Stimulated activated effector memory CD8-positive, alpha-beta T cell treated with anti-CD3 and anti-CD28 coated beads, Interleukin-12 subunit alpha, Interleukin-12 subunit beta, amount 100 ng/mL, for 72 hours (primary cell): Measurements from ENCODE around the gene CDX2.

Source experiments
- ATAC-seq: fragments of 150-1000 bp; cut with Tn5 transposase; 2 replicates; pipeline ENCODE4 v1.10.0; 2021
- DNase-seq, 2 donors: peaks; one replicate each; pipeline ENCODE4 v3.0.0; 2021 to 2022; ENCODE audit warnings: low spot score in 2 of 2
- H3K27ac Mint-ChIP-seq: one replicate; pipeline ENCODE4 v1.8.0; 2022; ENCODE audit warnings: mild to moderate bottlenecking, mixed read lengths
- H3K36me3 Mint-ChIP-seq: one replicate; pipeline ENCODE4 v1.8.0; 2022; ENCODE audit warnings: mild to moderate bottlenecking, mixed read lengths
- H3K4me1 Mint-ChIP-seq: one replicate; pipeline ENCODE4 v1.8.0; 2022; ENCODE audit warnings: mixed read lengths
- H3K4me3 Mint-ChIP-seq: one replicate; pipeline ENCODE4 v1.8.0; 2022; ENCODE audit warnings: mild to moderate bottlenecking, mixed read lengths
- H3K9me3 Mint-ChIP-seq: one replicate; pipeline ENCODE4 v1.8.0; 2022; ENCODE audit warnings: mixed read lengths

CDX2 gene

DNA sequence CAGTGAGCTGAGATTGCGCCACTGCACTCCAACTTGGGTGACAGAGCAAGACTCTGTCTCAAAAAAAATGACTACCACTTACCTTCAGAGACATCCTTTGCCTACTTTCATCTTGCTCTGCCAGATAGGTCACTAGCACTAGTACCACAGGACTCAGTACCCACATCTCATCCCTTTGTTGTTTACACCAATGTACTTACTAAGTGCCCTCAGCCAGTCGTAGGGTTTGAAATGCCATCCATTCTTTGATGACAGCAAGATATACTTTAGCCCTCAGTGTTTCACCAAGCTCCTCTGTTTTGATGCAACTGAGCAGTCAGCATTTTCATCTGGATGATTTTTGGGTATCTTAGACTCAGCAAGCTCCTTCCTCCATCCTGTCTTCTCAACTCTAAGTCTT lies 13.2 kb upstream of the CDX2 start:
- DNase-seq (no peak), ATAC-seq (no peak)
- peaks cover 22% of the 10 kb centered on the region for H3K4me1 Mint-ChIP-seq
- H3K4me3 Mint-ChIP-seq: no peak overlapping the region
- no peak overlapping the region for H3K27ac Mint-ChIP-seq
- H3K36me3 Mint-ChIP-seq: no peaks in the 10 kb centered on the region
- H3K9me3 Mint-ChIP-seq: no peaks in the 10 kb centered on the region

DNA sequence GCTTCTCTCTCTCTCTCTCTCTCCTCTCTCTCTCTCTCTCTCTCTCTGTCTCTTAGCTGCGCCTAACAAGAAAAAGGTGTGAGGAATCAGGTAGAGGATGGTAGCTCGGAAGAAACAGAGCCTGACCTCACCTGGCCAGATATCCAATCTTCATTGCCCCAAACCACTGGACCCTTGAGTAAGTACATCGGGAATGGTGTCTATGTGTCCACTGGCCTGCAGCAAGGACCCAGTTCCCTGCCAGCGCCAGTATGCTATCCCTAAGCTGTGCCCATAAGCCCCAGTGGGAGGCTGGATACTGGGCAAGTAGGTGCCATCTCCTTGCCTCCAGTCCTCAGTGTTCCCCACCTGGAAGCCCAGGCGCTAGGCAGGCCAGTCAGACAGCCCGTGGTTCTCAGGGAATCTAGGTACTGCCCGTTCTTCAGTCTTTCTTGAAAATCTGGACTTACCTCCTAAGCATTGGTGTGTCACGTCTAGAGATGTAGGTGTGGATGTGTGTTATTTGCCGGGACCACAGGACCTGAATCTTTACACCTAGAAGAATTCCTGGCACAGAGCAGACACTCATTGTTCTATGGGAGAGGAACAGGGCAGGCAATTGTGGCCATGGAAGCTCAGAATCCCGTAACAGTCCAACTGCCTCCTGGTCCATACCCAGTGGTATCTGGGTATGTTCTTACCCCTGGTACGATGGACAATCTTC lies 12.0 kb upstream of the CDX2 start:
- no peak for ATAC-seq
- no peak overlapping the region for H3K27ac Mint-ChIP-seq

DNA sequence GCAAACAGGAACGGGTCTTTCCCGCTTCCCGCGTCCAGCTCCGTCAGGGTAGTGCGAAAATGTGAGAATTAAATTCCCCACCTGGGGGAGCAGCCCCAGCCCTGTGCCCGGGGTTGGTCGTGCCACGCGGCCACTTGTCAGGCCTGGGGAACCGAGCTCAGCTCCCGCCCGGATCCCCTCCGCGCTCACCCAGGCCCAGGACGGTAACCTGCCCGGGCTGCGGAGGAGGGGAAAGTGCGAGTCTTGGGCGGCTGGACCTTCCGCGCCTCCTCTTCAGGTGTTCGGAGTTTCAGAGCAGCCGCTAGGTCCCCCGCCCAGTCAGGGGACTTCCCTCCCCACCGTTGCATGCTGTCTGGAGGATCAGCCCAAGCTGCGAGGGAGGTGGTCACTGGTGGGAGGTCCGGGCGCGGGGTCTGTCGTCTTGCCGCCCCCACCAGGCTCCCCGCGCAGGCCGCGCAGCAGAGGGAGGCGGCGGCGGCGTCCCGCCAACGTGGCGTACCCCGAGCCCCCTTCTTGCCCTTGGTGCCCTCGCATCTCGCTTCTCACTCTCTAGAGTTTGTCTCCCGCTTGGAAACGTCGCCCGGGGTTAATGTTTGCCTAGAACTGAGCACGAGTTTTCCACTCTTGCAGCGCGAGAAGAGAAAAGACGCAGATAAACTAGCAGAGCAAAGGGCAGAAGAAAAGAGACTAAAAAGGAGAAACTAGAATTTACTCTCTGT lies 11.3 kb upstream of the CDX2 start:
- no peaks in the 10 kb centered on the region for H3K9me3 Mint-ChIP-seq
- DNase-seq (no peak), ATAC-seq (no peak)
- H3K4me1 Mint-ChIP-seq: peaks cover 23% of the 10 kb centered on the region
- no peak overlapping the region for H3K27ac Mint-ChIP-seq
- H3K36me3 Mint-ChIP-seq: no peaks in the 10 kb centered on the region
- H3K4me3 Mint-ChIP-seq: peak overlapping the region; percentile 22

More for the DNA sequence above, 12.0 kb upstream of the CDX2 start:
- Mint-ChIP-seq H3K36me3 (no peaks in the 10 kb centered on the region), H3K4me1 (peaks cover 23% of the 10 kb centered on the region), H3K4me3 (no peak overlapping the region), H3K9me3 (no peaks in the 10 kb centered on the region)
- DNase-seq: no peak

DNA sequence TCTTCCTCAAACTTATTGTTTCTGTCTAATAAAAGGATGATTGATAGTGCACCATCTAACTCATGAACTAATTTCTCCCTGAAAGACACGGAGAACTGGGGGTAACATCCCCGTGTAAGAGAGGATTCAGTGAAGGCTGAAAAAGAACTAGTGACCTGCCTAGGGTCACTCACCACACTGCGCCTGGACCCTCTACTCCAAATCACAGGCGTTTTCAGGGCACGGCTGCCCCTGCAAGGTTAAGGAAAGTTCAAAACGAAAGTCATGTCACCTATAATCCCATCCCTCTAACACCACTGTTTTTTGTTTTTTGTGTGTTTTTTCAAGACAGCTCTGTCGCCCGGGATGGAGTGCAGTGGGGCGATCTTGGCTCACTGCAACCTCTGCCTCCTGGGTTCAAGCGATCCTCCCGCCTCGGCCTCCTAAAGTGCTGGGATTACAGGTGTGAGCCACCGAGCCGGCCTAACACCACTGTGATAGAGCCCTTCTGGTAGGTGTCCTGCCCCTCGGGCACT lies 10.7 kb upstream of the CDX2 start:
- Mint-ChIP-seq H3K9me3 (no peaks in the 10 kb centered on the region), H3K4me3 (peak overlapping the region; percentile 22), H3K36me3 (no peaks in the 10 kb centered on the region), H3K4me1 (peaks cover 23% of the 10 kb centered on the region), H3K27ac (no peak overlapping the region)
- ATAC-seq (no peak), DNase-seq (no peak)

DNA sequence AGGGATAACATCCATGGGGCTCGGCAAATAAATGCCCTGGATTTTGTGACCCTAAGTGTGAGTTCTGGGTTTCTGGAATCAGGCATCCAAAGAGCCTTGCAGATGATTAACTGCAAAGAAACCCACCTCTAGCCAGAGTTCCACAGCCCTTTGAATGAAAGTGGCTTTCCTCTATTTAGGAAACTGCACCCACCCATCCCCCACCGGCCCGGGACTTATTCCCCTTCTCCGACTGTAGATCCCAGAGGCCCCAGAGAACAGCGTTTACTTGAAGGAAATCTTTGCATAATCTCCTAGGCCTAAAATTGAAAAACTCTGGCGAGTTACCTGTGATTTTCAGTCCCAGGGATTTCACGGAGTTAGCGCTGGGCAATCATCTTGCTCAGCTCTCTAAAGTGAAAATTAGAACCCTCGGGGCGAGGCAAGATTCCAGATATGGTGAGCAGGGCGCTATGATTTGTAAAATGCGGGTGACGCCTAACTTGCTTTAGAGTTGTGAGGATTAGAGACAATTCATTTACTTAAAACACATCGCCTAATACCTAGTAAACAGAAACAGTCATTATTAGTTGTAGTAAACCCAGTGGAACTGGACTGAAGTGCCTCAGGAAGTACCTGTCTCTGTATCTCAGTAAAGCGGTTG lies 10.0 kb upstream of the CDX2 start:
- Mint-ChIP-seq H3K4me3 (peak overlapping the region; percentile 22), H3K36me3 (no peaks in the 10 kb centered on the region), H3K27ac (no peak overlapping the region), H3K9me3 (no peaks in the 10 kb centered on the region), H3K4me1 (peaks cover 23% of the 10 kb centered on the region)
- no peak for DNase-seq
- no peak for ATAC-seq

DNA sequence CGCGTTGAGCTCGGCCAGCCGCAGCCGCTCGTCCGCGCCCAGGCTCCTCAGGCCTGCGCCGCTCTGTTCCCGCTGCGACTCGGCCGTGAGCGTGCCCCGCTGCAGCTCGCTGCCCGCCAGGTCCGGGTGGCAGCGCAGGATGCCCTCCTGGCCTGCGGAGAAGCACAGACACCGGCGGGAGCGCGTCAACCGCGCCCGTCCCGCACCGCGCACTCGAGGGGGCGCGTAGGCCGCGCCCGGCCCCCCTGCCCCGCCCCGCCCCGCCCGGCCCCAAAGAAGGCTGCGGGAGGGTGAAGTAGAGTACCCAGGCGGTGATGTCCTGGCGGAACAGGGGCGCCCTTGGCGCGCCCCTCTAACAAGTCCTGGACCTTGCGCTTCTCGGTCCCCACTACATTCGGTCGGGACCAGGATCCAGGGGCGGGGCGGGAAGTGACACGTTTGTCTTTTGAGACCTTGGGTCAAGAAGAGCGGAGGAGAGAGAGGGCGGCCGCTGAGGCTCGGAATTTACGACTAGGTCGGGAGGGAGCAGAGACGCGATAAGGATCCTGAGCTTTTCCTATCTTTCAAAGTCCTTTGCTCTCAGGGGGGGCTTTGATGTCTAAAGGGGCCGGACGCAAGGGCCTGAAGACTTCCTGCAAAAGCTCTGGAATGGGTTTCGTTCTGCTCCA lies 9.3 kb upstream of the CDX2 start:
- H3K27ac Mint-ChIP-seq: no peak overlapping the region
- H3K9me3 Mint-ChIP-seq: no peaks in the 10 kb centered on the region
- peaks cover 23% of the 10 kb centered on the region for H3K4me1 Mint-ChIP-seq
- no peaks in the 10 kb centered on the region for H3K36me3 Mint-ChIP-seq
- ATAC-seq (no peak), DNase-seq (no peak)
- no peak overlapping the region for H3K4me3 Mint-ChIP-seq

DNA sequence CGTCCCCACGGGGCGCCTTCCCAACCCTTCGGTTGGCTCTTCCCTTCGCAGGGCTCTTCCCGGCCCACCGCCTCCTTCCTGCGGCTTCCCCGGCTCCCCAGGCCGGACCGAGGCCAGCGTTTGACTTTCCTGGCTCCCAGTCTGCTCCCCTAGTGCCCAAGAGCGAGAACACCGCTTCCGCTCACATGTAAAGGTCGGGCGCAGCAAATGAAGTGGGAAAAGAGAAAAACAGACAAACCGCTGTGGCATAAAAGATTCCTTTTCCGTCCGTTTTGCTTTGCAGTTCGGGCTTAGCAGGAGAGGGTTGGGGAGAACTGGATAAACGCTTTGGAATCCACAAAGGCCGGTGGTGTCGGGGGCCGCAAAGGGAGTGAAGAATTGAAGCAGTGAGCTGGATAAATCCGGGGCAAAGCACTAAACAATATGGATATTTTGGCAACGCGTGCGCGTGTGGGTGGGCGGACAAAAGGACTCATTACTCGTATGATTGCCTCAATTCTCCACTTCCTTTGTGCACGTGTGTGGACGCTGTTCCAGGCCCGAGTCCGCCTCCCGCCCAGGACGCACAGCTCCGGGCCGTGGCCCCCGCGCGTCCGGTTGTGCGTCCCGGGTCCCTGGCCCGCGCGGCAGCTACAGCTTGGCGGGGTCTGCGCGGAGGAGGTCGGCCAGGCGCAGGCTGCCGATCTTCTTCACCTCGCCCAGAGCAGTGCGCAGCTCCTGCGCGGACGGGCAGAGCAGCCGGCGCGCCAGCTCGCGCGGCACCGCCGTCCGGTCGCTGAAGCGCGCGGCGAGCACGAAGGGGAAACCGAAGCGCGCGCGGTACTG lies 8.6 kb upstream of the CDX2 start:
- no peak overlapping the region for H3K27ac Mint-ChIP-seq
- DNase-seq: no peak
- no peaks in the 10 kb centered on the region for H3K36me3 Mint-ChIP-seq
- H3K4me3 Mint-ChIP-seq: no peak overlapping the region
- peaks cover 23% of the 10 kb centered on the region for H3K4me1 Mint-ChIP-seq
- no peak for ATAC-seq
- no peaks in the 10 kb centered on the region for H3K9me3 Mint-ChIP-seq

DNA sequence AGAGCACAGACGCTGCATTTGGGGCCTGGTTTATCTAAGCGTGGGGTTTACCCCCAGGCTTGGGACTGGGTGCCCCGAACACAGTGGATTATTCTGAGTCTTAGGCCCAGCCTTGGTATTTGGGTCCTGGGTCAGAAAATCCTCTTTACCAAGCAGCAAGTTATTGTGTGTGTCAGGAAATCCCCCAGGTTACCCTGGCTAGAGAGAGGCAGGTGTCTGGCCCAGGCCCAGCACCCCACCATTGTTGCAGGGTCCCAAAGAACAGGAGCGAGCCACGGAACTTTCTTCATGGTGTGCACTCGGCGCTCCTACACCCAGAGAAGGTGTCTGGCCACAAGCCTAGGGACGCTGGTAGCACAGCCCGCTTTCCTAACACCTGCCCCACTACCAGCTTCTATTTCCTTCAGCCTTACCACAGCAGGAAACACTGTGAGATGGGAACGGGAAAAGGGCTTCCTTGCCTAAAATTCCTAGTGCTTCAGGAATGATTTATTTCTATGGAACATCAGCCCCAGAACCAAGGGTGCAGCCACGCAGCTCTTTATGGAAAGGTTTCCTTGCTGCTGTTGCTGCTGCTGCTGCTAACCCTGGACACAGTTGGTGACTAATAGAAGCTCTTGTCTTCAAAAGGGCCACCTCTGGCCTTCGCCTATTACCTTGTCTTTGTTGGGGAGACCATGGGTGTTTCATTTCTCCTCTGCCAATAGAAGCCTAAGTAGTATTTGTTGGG lies 7.4 kb upstream of the CDX2 start:
- Mint-ChIP-seq H3K4me1 (peaks cover 23% of the 10 kb centered on the region), H3K36me3 (no peaks in the 10 kb centered on the region), H3K9me3 (no peaks in the 10 kb centered on the region), H3K4me3 (no peak overlapping the region), H3K27ac (no peak overlapping the region)
- DNase-seq (no peak), ATAC-seq (no peak)

DNA sequence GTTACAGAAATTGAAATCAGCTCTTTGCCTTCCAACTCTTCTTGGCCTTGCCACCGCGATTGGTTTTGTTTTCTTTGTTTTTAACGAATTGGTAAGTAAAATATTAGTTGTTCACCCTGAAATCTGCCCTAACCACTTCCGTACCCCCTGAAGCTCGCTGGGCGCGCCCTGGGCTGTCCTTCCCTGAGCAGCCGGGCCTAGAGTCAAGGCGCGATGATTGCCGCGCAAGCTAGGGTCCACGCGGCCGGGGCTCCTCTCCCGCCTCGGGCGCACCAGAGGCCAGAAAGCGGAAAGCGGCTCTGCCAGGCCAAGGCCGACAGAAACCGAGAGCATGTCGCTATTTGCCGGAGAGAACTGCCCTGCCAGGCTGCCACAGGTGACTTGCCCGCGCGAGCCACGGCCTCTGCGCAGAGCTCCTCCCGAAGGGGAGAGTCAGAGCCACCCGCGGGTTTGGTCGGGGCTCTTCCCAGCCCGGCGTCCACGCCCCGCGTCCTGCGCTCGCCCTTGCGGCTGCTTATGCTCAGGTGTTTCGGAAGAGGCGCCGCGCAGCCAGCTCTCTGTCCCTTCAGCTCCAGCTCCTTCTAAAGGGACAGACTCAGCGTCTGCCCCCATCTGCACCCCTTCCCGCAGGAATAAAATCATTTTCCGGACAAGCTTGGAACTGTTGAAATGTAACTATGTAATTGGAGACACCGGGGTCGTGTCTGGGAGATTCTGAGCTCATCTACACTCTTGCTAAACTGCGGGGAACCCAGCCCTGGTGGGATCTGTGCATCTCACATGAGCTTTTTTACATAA lies 6.6 kb upstream of the CDX2 start:
- H3K27ac Mint-ChIP-seq: no peak overlapping the region
- H3K4me1 Mint-ChIP-seq: peaks cover 23% of the 10 kb centered on the region
- no peak overlapping the region for H3K4me3 Mint-ChIP-seq
- ATAC-seq: no peak
- no peaks in the 10 kb centered on the region for H3K36me3 Mint-ChIP-seq
- no peak for DNase-seq
- no peaks in the 10 kb centered on the region for H3K9me3 Mint-ChIP-seq

DNA sequence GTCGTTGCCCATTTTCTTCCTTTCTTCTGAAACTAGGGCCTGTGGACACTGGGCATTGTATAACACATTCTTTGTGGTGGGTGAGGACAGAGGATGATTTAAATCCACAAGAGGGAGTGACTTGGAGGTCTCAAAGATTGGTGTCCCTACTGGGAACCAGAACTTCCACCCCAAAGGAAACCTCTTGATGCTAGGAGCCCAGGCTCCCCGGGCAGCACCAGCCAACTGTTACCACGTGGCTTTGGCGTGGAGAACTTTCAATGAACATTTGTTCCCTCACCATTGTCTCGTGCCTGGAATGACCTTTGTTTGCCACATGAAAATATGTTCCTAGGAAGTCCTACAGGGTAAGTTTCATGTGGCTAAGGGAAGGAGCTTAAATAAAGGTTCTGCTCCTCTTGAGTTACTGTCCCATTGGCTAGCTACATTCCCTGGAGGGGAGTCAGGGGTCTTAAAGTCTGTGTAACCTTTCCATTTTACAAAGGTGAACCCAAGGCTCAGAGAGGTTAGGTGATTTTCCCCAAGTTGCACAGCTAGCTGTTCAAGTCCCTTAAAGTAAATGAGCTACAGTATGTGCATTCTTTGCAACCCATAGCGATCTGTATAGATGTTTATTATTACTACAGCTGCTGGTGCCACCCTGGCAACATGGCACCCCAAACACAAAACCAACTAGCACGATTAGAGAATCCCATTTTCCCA lies 5.0 kb upstream of the CDX2 start:
- no peaks in the 10 kb centered on the region for H3K36me3 Mint-ChIP-seq

DNA sequence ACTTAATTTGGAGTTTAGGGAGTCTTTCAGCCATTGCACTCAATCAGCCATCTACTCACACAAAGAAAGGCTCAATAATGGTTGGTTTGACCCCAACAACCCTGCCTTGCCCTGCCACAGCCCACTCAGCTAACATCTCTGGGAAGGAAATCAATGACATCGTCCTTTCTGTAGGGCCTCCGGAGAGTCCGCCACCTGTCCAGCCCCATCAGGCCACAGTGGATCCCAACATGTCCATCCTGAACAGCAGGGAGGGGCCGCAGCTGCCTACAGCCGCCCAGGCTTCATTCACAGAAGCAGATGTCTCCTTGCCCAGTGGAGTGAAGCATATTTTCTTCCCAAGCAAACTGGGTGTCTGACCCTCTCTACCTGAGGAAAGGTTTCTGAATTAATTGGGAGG lies 4.2 kb upstream of the CDX2 start:
- ATAC-seq (no peak), DNase-seq (no peak)
- H3K4me1 Mint-ChIP-seq: peaks cover 13% of the 10 kb centered on the region
- H3K4me3 Mint-ChIP-seq: no peak overlapping the region
- H3K36me3 Mint-ChIP-seq: no peaks in the 10 kb centered on the region
- no peak overlapping the region for H3K27ac Mint-ChIP-seq
- H3K9me3 Mint-ChIP-seq: no peaks in the 10 kb centered on the region

More for the DNA sequence above, 5.0 kb upstream of the CDX2 start:
- no peak for ATAC-seq
- H3K27ac Mint-ChIP-seq: no peak overlapping the region
- DNase-seq: no peak
- no peaks in the 10 kb centered on the region for H3K9me3 Mint-ChIP-seq
- peaks cover 16% of the 10 kb centered on the region for H3K4me1 Mint-ChIP-seq
- no peak overlapping the region for H3K4me3 Mint-ChIP-seq

DNA sequence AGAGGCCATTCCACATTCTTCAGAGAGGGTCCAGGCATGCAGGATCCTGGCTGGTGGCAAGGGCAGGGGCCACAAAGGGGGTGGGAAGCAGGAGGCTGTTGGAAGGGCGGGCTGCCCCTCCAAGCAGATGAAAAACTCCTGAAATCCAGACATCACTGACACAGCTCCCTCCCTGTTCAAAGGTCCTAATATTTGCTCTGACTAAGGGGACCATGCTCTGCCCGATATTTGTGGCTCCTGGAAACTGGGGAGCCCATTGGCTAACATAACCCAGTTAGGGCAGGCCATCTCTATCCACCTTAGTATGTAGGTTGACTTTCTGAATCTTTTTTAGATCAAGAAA lies 3.3 kb upstream of the CDX2 start:
- Mint-ChIP-seq H3K4me3 (no peak overlapping the region), H3K9me3 (no peaks in the 10 kb centered on the region), H3K4me1 (peaks cover 16% of the 10 kb centered on the region), H3K27ac (no peak overlapping the region), H3K36me3 (no peaks in the 10 kb centered on the region)
- ATAC-seq: no peak
- DNase-seq: no peak

DNA sequence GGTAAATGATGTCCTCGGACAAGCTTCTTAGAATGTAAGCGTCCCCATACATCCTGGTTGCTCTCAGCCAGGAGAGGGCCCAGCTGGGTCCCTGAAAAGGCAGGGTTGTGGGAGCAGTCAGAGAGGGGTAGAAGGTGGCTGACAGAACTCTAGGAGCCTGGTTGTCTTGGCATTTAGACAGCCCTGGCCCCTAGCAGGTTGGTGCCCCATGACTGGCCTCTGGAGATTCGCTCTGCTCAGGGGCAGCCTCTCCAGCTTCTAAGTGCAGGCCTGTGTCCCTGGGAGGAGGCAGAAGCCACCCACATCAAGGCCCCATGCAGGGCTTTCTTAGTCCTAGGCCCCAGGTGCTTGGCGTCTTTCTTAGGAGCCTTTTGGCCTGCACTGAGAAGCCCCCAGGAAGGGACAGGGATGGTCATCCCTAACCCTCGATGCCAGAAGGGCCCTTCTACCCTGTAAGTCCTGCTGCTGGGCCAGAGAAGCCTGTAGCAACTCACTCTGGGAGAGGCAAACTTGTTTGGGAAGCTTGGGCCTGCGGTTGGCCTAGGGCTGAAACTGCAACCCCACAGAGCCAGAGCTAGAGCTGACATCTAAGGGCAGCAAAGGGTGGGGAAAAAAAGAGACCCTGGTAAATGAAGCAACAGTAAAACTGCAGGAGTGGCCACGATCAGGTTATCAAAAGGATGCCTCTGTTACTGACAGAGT lies 2.8 kb upstream of the CDX2 start:
- no peak overlapping the region for H3K4me3 Mint-ChIP-seq
- H3K9me3 Mint-ChIP-seq: no peaks in the 10 kb centered on the region
- no peak overlapping the region for H3K27ac Mint-ChIP-seq

More for the DNA sequence above, 2.8 kb upstream of the CDX2 start:
- Mint-ChIP-seq H3K4me1 (peaks cover 20% of the 10 kb centered on the region), H3K36me3 (no peaks in the 10 kb centered on the region)
- ATAC-seq (no peak), DNase-seq (no peak)
